Measurements from ENCODE around the gene PITPNC1. TPM values are rescaled to one million over a fixed set of nuclear protein-coding genes. Genes with fewer than 3 reads are reported as not detected.

PITPNC1 gene
- total RNA-seq, 1 experiment from 2014 or later, result 23.1 TPM

DNA sequence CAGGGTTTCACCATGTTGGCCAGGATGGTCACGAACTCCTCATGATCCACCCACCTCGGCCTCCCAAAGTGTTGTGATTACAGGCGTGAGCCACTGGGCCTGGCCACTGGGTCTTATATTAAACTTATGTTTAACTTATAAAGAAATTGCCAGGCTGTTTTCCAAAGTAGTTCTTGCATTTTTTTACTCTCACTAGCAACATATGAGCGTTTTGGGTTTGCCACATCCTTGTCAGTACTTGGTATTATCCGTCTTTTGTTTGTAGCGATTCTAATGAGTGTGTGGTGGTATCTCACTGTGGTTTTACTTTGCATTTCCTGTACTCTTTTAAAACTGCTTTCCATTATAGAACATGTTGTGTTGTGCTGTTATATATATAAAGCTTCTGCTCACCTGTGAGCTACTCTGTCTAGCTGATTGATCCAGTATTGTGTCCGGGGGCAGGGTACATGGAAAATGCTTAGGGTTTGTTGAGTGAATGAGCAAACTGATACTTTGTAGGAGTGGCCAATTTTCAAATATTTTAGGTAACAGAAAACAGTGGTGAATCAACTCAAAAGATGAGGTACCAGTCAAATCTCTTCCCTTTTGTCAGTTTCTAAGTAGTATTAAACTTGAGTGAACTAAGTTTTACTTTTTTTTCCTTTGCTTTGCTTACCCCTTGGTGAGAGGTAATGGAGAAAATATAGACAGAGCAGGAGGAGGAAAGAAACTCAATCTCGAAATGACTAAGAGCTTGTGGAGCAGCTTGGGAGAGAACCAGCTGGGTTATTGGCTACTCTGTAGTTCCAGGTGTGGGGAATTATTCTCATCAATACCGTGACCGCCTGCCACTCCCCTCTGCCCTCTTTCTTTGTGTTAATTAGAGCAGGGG is 75.8 kb downstream of the PITPNC1 start:
- DNase-seq (no peak), ATAC-seq (no peak)
- H3K36me3 ChIP-seq (ENCODE audit: low read depth, low read length), result no peaks in the 10 kb centered on the region
- no peaks in the 10 kb centered on the region for H3K9me3 ChIP-seq (ENCODE audit: low read length)
- ChIA-PET POLR2A (ENCODE audit: unreplicated experiment) (no interaction called here), CTCF (no interaction called here)
- H3K27me3 ChIP-seq (ENCODE audit: low read length), result no peaks in the 10 kb centered on the region
- H3K79me2 ChIP-seq (ENCODE audit: low read length), result no peaks in the 10 kb centered on the region
- H3K4me2 ChIP-seq (ENCODE audit: low read length), result no peak overlapping the region
- no peak overlapping the region for H3K9ac ChIP-seq (ENCODE audit: low read length)
- BruUV-seq (replicated peaks), result no TSS peak
- no peak overlapping the region for H3K27ac ChIP-seq (ENCODE audit: low read length)
- intact Hi-C loops (cut with micrococcal nuclease), result no loop called here
- no peaks in the 10 kb centered on the region for H3K9me2 ChIP-seq (replicated peaks; ENCODE audit: low read length)
- no peaks in the 10 kb centered on the region for H4K20me1 ChIP-seq (ENCODE audit: low read length)
- no peaks in the 10 kb centered on the region for H3F3A ChIP-seq (ENCODE audit: low read length, unreplicated experiment)
- no peak overlapping the region for H2AFZ ChIP-seq (ENCODE audit: low read length)
- TF ChIP-seq EZH2phosphoT487 (IDR thresholded peaks at IDR 0.05; ENCODE audit: borderline replicate concordance, low read length) (no peak), EZH2 (IDR thresholded peaks at IDR 0.05; ENCODE audit: low read length, unreplicated experiment) (no peak)
- TF ChIP-seq, protein P1, sequence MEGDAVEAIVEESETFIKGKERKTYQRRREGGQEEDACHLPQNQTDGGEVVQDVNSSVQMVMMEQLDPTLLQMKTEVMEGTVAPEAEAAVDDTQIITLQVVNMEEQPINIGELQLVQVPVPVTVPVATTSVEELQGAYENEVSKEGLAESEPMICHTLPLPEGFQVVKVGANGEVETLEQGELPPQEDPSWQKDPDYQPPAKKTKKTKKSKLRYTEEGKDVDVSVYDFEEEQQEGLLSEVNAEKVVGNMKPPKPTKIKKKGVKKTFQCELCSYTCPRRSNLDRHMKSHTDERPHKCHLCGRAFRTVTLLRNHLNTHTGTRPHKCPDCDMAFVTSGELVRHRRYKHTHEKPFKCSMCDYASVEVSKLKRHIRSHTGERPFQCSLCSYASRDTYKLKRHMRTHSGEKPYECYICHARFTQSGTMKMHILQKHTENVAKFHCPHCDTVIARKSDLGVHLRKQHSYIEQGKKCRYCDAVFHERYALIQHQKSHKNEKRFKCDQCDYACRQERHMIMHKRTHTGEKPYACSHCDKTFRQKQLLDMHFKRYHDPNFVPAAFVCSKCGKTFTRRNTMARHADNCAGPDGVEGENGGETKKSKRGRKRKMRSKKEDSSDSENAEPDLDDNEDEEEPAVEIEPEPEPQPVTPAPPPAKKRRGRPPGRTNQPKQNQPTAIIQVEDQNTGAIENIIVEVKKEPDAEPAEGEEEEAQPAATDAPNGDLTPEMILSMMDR (conservative IDR thresholded peaks at IDR 0.05; ENCODE audit: low read depth, low read length), result no peak
- no peaks in the 10 kb centered on the region for H3K4me1 ChIP-seq (ENCODE audit: insufficient read depth, low read length)
- H3K4me3 ChIP-seq (ENCODE audit: low read length), result no peak overlapping the region

DNA sequence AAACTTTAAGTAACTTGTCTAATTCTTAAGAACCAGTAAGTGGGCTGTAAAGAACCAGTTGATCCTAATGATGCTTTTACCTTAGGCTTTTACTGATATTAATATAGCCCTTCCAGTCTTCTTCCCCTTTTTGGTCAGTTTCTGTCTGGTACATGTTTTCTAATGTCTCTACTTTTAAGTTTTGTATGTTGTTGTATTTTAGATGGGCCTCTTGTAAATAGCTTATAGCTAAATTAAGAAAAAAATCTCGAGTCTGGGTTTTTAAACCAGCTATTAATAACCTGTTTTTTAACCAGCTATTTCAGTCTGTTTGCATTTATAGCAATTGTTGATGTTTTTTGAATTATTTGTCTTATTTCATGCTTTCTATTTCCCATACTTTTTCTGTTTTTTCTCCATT is 79.0 kb downstream of the PITPNC1 start:
- BruUV-seq (replicated peaks), result no TSS peak
- no peak for TF ChIP-seq EZH2phosphoT487 (IDR thresholded peaks at IDR 0.05; ENCODE audit: borderline replicate concordance, low read length)
- TF ChIP-seq, protein P1 (conservative IDR thresholded peaks at IDR 0.05; ENCODE audit: low read depth, low read length), result no peak
- TF ChIP-seq EZH2 (IDR thresholded peaks at IDR 0.05; ENCODE audit: low read length, unreplicated experiment), result no peak
- intact Hi-C loops (cut with micrococcal nuclease), result no loop called here
- H3K4me1 ChIP-seq (ENCODE audit: insufficient read depth, low read length), result no peaks in the 10 kb centered on the region
- DNase-seq, result no peak
- no peaks in the 10 kb centered on the region for H4K20me1 ChIP-seq (ENCODE audit: low read length)
- H3K79me2 ChIP-seq (ENCODE audit: low read length), result no peaks in the 10 kb centered on the region
- H3K36me3 ChIP-seq (ENCODE audit: low read depth, low read length), result no peaks in the 10 kb centered on the region
- no peak overlapping the region for H2AFZ ChIP-seq (ENCODE audit: low read length)
- no peaks in the 10 kb centered on the region for H3F3A ChIP-seq (ENCODE audit: low read length, unreplicated experiment)
- no peak overlapping the region for H3K27ac ChIP-seq (ENCODE audit: low read length)
- no peaks in the 10 kb centered on the region for H3K9me2 ChIP-seq (replicated peaks; ENCODE audit: low read length)
- H3K9ac ChIP-seq (ENCODE audit: low read length), result no peak overlapping the region
- ATAC-seq, result no peak
- no peak overlapping the region for H3K4me3 ChIP-seq (ENCODE audit: low read length)
- POLR2A ChIA-PET (ENCODE audit: unreplicated experiment), result interaction anchor here (0.6 kb wide), 1 partner anchor 741 kb away, joined by 3 read pairs; no protein-coding TSS in a partner anchor
- no peaks in the 10 kb centered on the region for H3K27me3 ChIP-seq (ENCODE audit: low read length)
- H3K9me3 ChIP-seq (ENCODE audit: low read length), result no peaks in the 10 kb centered on the region
- CTCF ChIA-PET, result interaction anchor here (0.5 kb wide), 1 partner anchor 227 kb away, joined by 11 read pairs; no protein-coding TSS in a partner anchor
- H3K4me2 ChIP-seq (ENCODE audit: low read length), result no peak overlapping the region

- H3K9me2 ChIP-seq (replicated peaks; ENCODE audit: low read length), result no peaks in the 10 kb centered on the region
- H2AFZ ChIP-seq (ENCODE audit: low read length), result no peak overlapping the region
- no peak for DNase-seq
- no peaks in the 10 kb centered on the region for H4K20me1 ChIP-seq (ENCODE audit: low read length)
- H3K4me1 ChIP-seq (ENCODE audit: insufficient read depth, low read length), result no peaks in the 10 kb centered on the region
- H3K9ac ChIP-seq (ENCODE audit: low read length), result no peak overlapping the region
- BruUV-seq (replicated peaks), result no TSS peak
- intact Hi-C loops (cut with micrococcal nuclease), result no loop called here
- ATAC-seq, result no peak
- no peaks in the 10 kb centered on the region for H3K36me3 ChIP-seq (ENCODE audit: low read depth, low read length)
- H3K27me3 ChIP-seq (ENCODE audit: low read length), result no peaks in the 10 kb centered on the region
- no peak overlapping the region for H3K27ac ChIP-seq (ENCODE audit: low read length)
- no peak for TF ChIP-seq EZH2 (IDR thresholded peaks at IDR 0.05; ENCODE audit: low read length, unreplicated experiment)
- TF ChIP-seq EZH2phosphoT487 (IDR thresholded peaks at IDR 0.05; ENCODE audit: borderline replicate concordance, low read length), result no peak
- TF ChIP-seq, protein P1 (conservative IDR thresholded peaks at IDR 0.05; ENCODE audit: low read depth, low read length), result no peak
- H3F3A ChIP-seq (ENCODE audit: low read length, unreplicated experiment), result no peaks in the 10 kb centered on the region
- H3K4me3 ChIP-seq (ENCODE audit: low read length), result no peak overlapping the region
- ChIA-PET POLR2A (ENCODE audit: unreplicated experiment) (interaction anchor here (0.6 kb wide), 1 partner anchor 740 kb away, joined by 3 read pairs; no protein-coding TSS in a partner anchor), CTCF (no interaction called here)
- no peaks in the 10 kb centered on the region for H3K9me3 ChIP-seq (ENCODE audit: low read length)
- H3K4me2 ChIP-seq (ENCODE audit: low read length), result no peak overlapping the region
- no peaks in the 10 kb centered on the region for H3K79me2 ChIP-seq (ENCODE audit: low read length)
Observed at GRCh38 chr17:67456889-67457288, 79.8 kb downstream of the PITPNC1 start.

All from PC-3 (cell line).